Gastroesophageal sphincter (tissue), 3 donors: ENCODE data around the gene PRDM5.

ENCODE experiments used
- CTCF ChIP-seq, 4 experiments: fragments of 200-600 bp in 2 of 4; fragments of 450-650 bp in 2 of 4; sonication (generic) in 1 of 4; IDR thresholded peaks; one replicate each; pipeline ENCODE4 v1.5.1; 2017 to 2019; ENCODE audit warnings: antibody characterized with exemption in 4 of 4, mild to moderate bottlenecking in 2 of 4, moderate library complexity in 2 of 4
- EP300 ChIP-seq: sonication (generic); formaldehyde crosslinking; IDR thresholded peaks from one replicate; pipeline ENCODE4 v1.6.1; 2017; ENCODE audit warnings: antibody characterized with exemption, mild to moderate bottlenecking
- POLR2A ChIP-seq, 2 donors: fragments of 450-650 bp; IDR thresholded peaks; one replicate each; pipeline ENCODE4 v1.6.1; 2017; ENCODE audit warnings: antibody characterized with exemption in 2 of 2, mild to moderate bottlenecking in 2 of 2, moderate library complexity in 1 of 2
- POLR2AphosphoS5 ChIP-seq: sonication (generic); formaldehyde crosslinking; IDR thresholded peaks from one replicate; pipeline ENCODE4 v1.6.1; 2017; ENCODE audit warnings: antibody characterized with exemption

DNA sequence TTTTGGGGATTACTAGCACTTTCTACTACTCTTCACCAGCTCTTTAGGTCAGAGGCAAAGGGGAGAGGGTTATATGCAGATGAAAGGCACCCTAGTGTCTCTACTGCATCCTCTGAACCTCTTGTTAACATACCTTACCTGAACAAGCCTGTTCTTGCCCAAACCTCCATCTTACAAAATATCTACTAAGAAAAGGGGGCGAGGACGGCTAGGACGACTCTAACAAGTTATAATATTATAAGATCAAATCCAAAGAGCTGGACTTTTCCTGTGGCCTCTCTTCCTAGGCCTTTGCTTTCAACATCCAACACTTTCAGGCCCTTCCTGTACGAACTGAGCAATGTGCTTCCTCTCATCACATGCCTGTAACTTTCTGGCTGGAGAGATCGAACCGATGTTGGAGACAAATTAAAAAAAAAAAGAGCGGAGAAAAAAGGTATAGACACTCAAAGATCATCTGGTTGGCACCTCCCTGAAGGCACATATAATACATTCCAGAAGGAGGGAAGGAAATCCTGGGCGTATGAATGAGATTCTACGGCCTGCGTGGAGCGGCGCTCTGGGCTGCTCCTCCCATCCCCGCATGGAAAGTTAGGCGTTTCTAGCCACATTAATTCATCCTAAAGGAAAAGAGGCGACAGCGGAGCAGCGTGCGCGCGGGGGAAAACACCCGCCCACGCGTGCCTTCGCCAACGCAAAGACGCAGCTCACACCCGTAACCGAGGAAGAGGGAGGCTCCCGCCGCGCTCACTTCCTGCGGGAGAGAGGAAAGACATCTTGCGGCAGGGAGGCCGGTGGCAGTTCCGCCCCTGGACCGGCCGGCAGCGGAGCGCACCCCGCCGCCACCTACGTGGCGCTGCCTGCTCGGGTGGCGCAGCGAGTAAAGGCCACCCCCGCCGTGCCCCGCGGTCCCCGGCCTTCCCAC, 808 bp downstream of the PRDM5 start:
- peak; percentile 63 for TF ChIP-seq POLR2AphosphoS5
- TF ChIP-seq POLR2A (IDR thresholded peaks at IDR 0.05): peak; percentile 51 to 53
- TF ChIP-seq CTCF (IDR thresholded peaks at IDR 0.05): no peak
- TF ChIP-seq EP300: no peak
